ENCODE results near the gene WDR59.

WDR59 gene

GRCh38 chr16:74903901-74904678 lies 80.8 kb downstream of the WDR59 start:
- DNase-seq (ENCODE audit: low read depth in 2 of 3, low spot score in 1 of 3): no peak

- no peak for DNase-seq (ENCODE audit: low read depth in 2 of 3, low spot score in 1 of 3)
Observed at GRCh38 chr16:74903120-74903519, 81.8 kb downstream of the WDR59 start.

- DNase-seq (ENCODE audit: low read depth in 2 of 3, low spot score in 1 of 3): no peak
Observed at GRCh38 chr16:74902161-74902560, 82.8 kb downstream of the WDR59 start.

- DNase-seq (ENCODE audit: low read depth in 2 of 3, low spot score in 1 of 3): no peak
Observed at GRCh38 chr16:74901606-74902005, 83.3 kb downstream of the WDR59 start.

- DNase-seq (ENCODE audit: low read depth in 2 of 3, low spot score in 1 of 3): no peak
Observed at GRCh38 chr16:74899816-74900215, 85.1 kb downstream of the WDR59 start.

- DNase-seq (ENCODE audit: low read depth in 2 of 3, low spot score in 1 of 3): no peak
Observed at GRCh38 chr16:74898659-74899058, 86.3 kb downstream of the WDR59 start.

- no peak for DNase-seq (ENCODE audit: low read depth in 2 of 3, low spot score in 1 of 3)
Observed at GRCh38 chr16:74896389-74897370, 88.2 kb downstream of the WDR59 start.

GRCh38 chr16:74893541-74893940 lies 91.4 kb downstream of the WDR59 start:
- DNase-seq (ENCODE audit: low read depth in 2 of 3, low spot score in 1 of 3): no peak

- no peak for DNase-seq (ENCODE audit: low read depth in 2 of 3, low spot score in 1 of 3)
Observed at GRCh38 chr16:74892574-74893461, 92.1 kb downstream of the WDR59 start.

- DNase-seq (ENCODE audit: low read depth in 2 of 3, low spot score in 1 of 3): no peak
Observed at GRCh38 chr16:74888888-74889287, 96.0 kb downstream of the WDR59 start.

GRCh38 chr16:74888232-74888862 lies 96.6 kb downstream of the WDR59 start:
- no peak for DNase-seq (ENCODE audit: low read depth in 2 of 3, low spot score in 1 of 3)

- DNase-seq (ENCODE audit: low read depth in 2 of 3, low spot score in 1 of 3): no peak
Observed at GRCh38 chr16:74887084-74887483, 97.8 kb downstream of the WDR59 start.

- DNase-seq (ENCODE audit: low read depth in 2 of 3, low spot score in 1 of 3): no peak
Observed at GRCh38 chr16:74877706-74878105, 107.2 kb downstream of the WDR59 start.

- no peak for DNase-seq (ENCODE audit: low read depth in 2 of 3, low spot score in 1 of 3)
Observed at GRCh38 chr16:74874912-74875546, 109.9 kb downstream of the WDR59 start.

GRCh38 chr16:74874123-74874522 lies 110.8 kb downstream of the WDR59 start:
- DNase-seq (ENCODE audit: low read depth in 2 of 3, low spot score in 1 of 3): no peak

- DNase-seq (ENCODE audit: low read depth in 2 of 3, low spot score in 1 of 3): no peak
Observed at GRCh38 chr16:74872302-74872701, 112.6 kb downstream of the WDR59 start.

GRCh38 chr16:74871608-74872007 lies 113.3 kb downstream of the WDR59 start:
- no peak for DNase-seq (ENCODE audit: low read depth in 2 of 3, low spot score in 1 of 3)

- no peak for DNase-seq (ENCODE audit: low read depth in 2 of 3, low spot score in 1 of 3)
Observed at GRCh38 chr16:74868501-74868900, 116.4 kb downstream of the WDR59 start.

- no peak for DNase-seq (ENCODE audit: low read depth in 2 of 3, low spot score in 1 of 3)
Observed at GRCh38 chr16:74868035-74868434, 116.9 kb downstream of the WDR59 start.

- DNase-seq (ENCODE audit: low read depth in 2 of 3, low spot score in 1 of 3): no peak
Observed at GRCh38 chr16:74867281-74867849, 117.6 kb downstream of the WDR59 start.

All from stimulated activated CD4-positive, alpha-beta T cell treated with anti-CD3 and anti-CD28 coated beads, Interleukin-12 subunit alpha, Interleukin-12 subunit beta, amount 100 ng/mL, for 48 hours (primary cell).